Skeletal muscle tissue (tissue), 5 donors: ENCODE results near the gene TEKT1. TPM values are rescaled to one million over a fixed set of nuclear protein-coding genes. Genes with fewer than 3 reads are reported as not detected.

Source experiments
- H3K27ac ChIP-seq: one replicate; pipeline ENCODE4 v1.7.0; 2013; ENCODE audit warnings: mild to moderate bottlenecking, low read depth, low read length, inconsistent platforms
- H3K27me3 ChIP-seq, 3 donors: one replicate each; pipeline ENCODE4 v1.7.0; 2013; ENCODE audit warnings: low read length in 3 of 3; ENCODE audit not compliant: control insufficient read depth in 3 of 3, insufficient read depth in 3 of 3
- H3K36me3 ChIP-seq, 3 donors: one replicate each; pipeline ENCODE4 v1.7.0; 2013; ENCODE audit warnings: low read length in 3 of 3; ENCODE audit not compliant: control insufficient read depth in 3 of 3, insufficient read depth in 3 of 3
- H3K4me1 ChIP-seq, 3 donors: one replicate each; pipeline ENCODE4 v1.7.0; 2013; ENCODE audit warnings: low read length in 3 of 3, mild to moderate bottlenecking in 3 of 3; ENCODE audit not compliant: control insufficient read depth in 3 of 3, insufficient read depth in 3 of 3
- H3K4me3 ChIP-seq, 3 donors: one replicate each; pipeline ENCODE4 v1.7.0; 2013; ENCODE audit warnings: low read length in 3 of 3
- H3K9ac ChIP-seq, 3 donors: one replicate each; pipeline ENCODE4 v1.7.0; 2013; ENCODE audit warnings: low read length in 3 of 3, mild to moderate bottlenecking in 3 of 3, moderate library complexity in 2 of 3, low read depth in 1 of 3
- H3K9me3 ChIP-seq, 3 donors: one replicate each; pipeline ENCODE4 v1.7.0; 2013; ENCODE audit warnings: low read length in 3 of 3; ENCODE audit not compliant: control insufficient read depth in 3 of 3
- small RNA-seq: library from RNA; depleted of rRNA; stranded (forward); fragments of <200 nt; gene quantifications from one replicate; pipeline ENCODE3, GENCODE V24; 2014
- total RNA-seq: library from RNA; depleted of rRNA; stranded (reverse); fragments of >200 nt; gene quantifications from one replicate; pipeline ENCODE4 v1.2.3, GENCODE V29; 2014
- donor health status: Osteomylitis.

The TEKT1 gene
- total RNA-seq, 1 donor from 2014 or later: not detected

GRCh38 chr17:6753546-6753945 is 78.0 kb downstream of the TEKT1 start:
- Histone ChIP-seq H3K9ac (no peak overlapping the region), H3K9me3 (no peaks in the 10 kb centered on the region), H3K27ac (peak overlapping the region; percentile 81), H3K27me3 (peaks cover 3 to 7% (median 4%) of the 10 kb centered on the region in 3 donors), H3K4me3 (no peak overlapping the region), H3K36me3 (peaks cover 0 to 7% (median 0%) of the 10 kb centered on the region in 3 donors), H3K4me1 (peaks cover 30 to 40% (median 39%) of the 10 kb centered on the region in 3 donors)

GRCh38 chr17:6753006-6753445 is 78.5 kb downstream of the TEKT1 start:
- H3K9me3 ChIP-seq: no peaks in the 10 kb centered on the region
- H3K9ac ChIP-seq: peak overlapping the region in 1 of 3 donors; percentile 33
- H3K36me3 ChIP-seq: peaks cover 0 to 2% (median 0%) of the 10 kb centered on the region in 3 donors
- H3K4me3 ChIP-seq: no peak overlapping the region
- H3K4me1 ChIP-seq: peaks cover 28 to 38% (median 38%) of the 10 kb centered on the region in 3 donors
- peaks cover 3 to 7% (median 4%) of the 10 kb centered on the region in 3 donors for H3K27me3 ChIP-seq
- peak overlapping the region; percentile 81 for H3K27ac ChIP-seq

GRCh38 chr17:6752068-6752909 is 79.2 kb downstream of the TEKT1 start:
- Histone ChIP-seq H3K27ac (peak overlapping the region; percentile 81), H3K27me3 (peaks cover 3 to 7% (median 4%) of the 10 kb centered on the region in 3 donors), H3K9ac (peak overlapping the region in 1 of 3 donors; percentile 14), H3K4me1 (peaks cover 24 to 34% (median 32%) of the 10 kb centered on the region in 3 donors), H3K4me3 (no peak overlapping the region), H3K36me3 (no peaks in the 10 kb centered on the region), H3K9me3 (no peaks in the 10 kb centered on the region)

- H3K36me3 ChIP-seq: no peaks in the 10 kb centered on the region
- no peak overlapping the region for H3K9ac ChIP-seq
- no peak overlapping the region for H3K27ac ChIP-seq
- no peaks in the 10 kb centered on the region for H3K9me3 ChIP-seq
- no peak overlapping the region for H3K4me3 ChIP-seq
- peaks cover 0 to 3% (median 0%) of the 10 kb centered on the region in 3 donors for H3K27me3 ChIP-seq
- H3K4me1 ChIP-seq: peaks cover 11 to 21% (median 19%) of the 10 kb centered on the region in 3 donors
Observed at GRCh38 chr17:6749519-6749918, 82.0 kb downstream of the TEKT1 start.

GRCh38 chr17:6748617-6749016 is 82.9 kb downstream of the TEKT1 start:
- Histone ChIP-seq H3K9ac (no peak overlapping the region), H3K9me3 (peaks cover 0 to 1% (median under 1%) of the 10 kb centered on the region in 3 donors), H3K36me3 (no peaks in the 10 kb centered on the region), H3K27me3 (peaks cover 0 to 1% (median under 1%) of the 10 kb centered on the region in 3 donors), H3K4me1 (peaks cover 11 to 18% (median 17%) of the 10 kb centered on the region in 3 donors), H3K27ac (no peak overlapping the region), H3K4me3 (no peak overlapping the region)

Small RNA genes within 50 kb of the gene (small RNA-seq; reads per million reads assigned to genes)
- gene AC004706.2: not detected

Other genes starting within 250 kb of the TEKT1 start
- 11.5 TPM for gene KIAA0753, start 191.0 kb downstream of the TEKT1 start, total RNA-seq
- 8.4 TPM for gene TXNDC17, start 190.7 kb downstream of the TEKT1 start, total RNA-seq
- gene MED31, start 180.1 kb downstream of the TEKT1 start, total RNA-seq: 3.1 TPM
- gene C17orf100, start 180.0 kb downstream of the TEKT1 start, total RNA-seq: not detected
- gene SLC13A5, start 118.4 kb downstream of the TEKT1 start, total RNA-seq: not detected
- gene XAF1, start 75.7 kb downstream of the TEKT1 start, total RNA-seq: 7.3 TPM
- gene FBXO39, start 55.5 kb downstream of the TEKT1 start, total RNA-seq: under 0.01 TPM
- not detected for gene ALOX12, start 164.3 kb upstream of the TEKT1 start, total RNA-seq
- gene RNASEK, start 180.9 kb upstream of the TEKT1 start, total RNA-seq: 20.9 TPM
- gene BCL6B, start 191.3 kb upstream of the TEKT1 start, total RNA-seq: 13.0 TPM
- gene SLC16A13, start 204.3 kb upstream of the TEKT1 start, total RNA-seq: under 0.01 TPM
- not detected for gene SLC16A11, start 212.4 kb upstream of the TEKT1 start, total RNA-seq
- 1.6 TPM for gene CLEC10A, start 248.5 kb upstream of the TEKT1 start, total RNA-seq